ENCODE data around the gene PLAC1.

The PLAC1 gene

GRCh38 chrX:134626434-134626833 lies 31.8 kb downstream of the PLAC1 start:
- no peak overlapping the region for H3K4me3 Mint-ChIP-seq
- H3K27ac Mint-ChIP-seq, result no peak overlapping the region
- H3K27me3 Mint-ChIP-seq, result no peaks in the 10 kb centered on the region
- H3K4me1 Mint-ChIP-seq (ENCODE audit: low read depth), result no peaks in the 10 kb centered on the region
- no peaks in the 10 kb centered on the region for H3K36me3 Mint-ChIP-seq
- H3K9me3 Mint-ChIP-seq (ENCODE audit: low read depth), result no peaks in the 10 kb centered on the region

- no peaks in the 10 kb centered on the region for H3K36me3 Mint-ChIP-seq
- no peaks in the 10 kb centered on the region for H3K9me3 Mint-ChIP-seq (ENCODE audit: low read depth)
- no peak overlapping the region for H3K4me3 Mint-ChIP-seq
- H3K27me3 Mint-ChIP-seq, result no peaks in the 10 kb centered on the region
- H3K4me1 Mint-ChIP-seq (ENCODE audit: low read depth), result no peaks in the 10 kb centered on the region
- no peak overlapping the region for H3K27ac Mint-ChIP-seq
Observed at GRCh38 chrX:134625315-134625718, 33.0 kb downstream of the PLAC1 start.

- H3K27ac Mint-ChIP-seq, result no peak overlapping the region
- no peaks in the 10 kb centered on the region for H3K9me3 Mint-ChIP-seq (ENCODE audit: low read depth)
Observed at GRCh38 chrX:134624046-134624430, 34.2 kb downstream of the PLAC1 start.

GRCh38 chrX:134623293-134624045 lies 34.8 kb downstream of the PLAC1 start:
- Mint-ChIP-seq H3K4me1 (ENCODE audit: low read depth) (no peaks in the 10 kb centered on the region), H3K36me3 (no peaks in the 10 kb centered on the region), H3K9me3 (ENCODE audit: low read depth) (no peaks in the 10 kb centered on the region), H3K27ac (no peak overlapping the region), H3K27me3 (no peaks in the 10 kb centered on the region), H3K4me3 (no peak overlapping the region)

More at GRCh38 chrX:134624046-134624430, 34.2 kb downstream of the PLAC1 start:
- Mint-ChIP-seq H3K27me3 (no peaks in the 10 kb centered on the region), H3K36me3 (no peaks in the 10 kb centered on the region), H3K4me3 (no peak overlapping the region), H3K4me1 (ENCODE audit: low read depth) (no peaks in the 10 kb centered on the region)

- Mint-ChIP-seq H3K27me3 (no peaks in the 10 kb centered on the region), H3K36me3 (no peaks in the 10 kb centered on the region), H3K4me3 (no peak overlapping the region)
Observed at GRCh38 chrX:134622813-134623185, 35.5 kb downstream of the PLAC1 start.

GRCh38 chrX:134622056-134622812 lies 36.0 kb downstream of the PLAC1 start:
- Mint-ChIP-seq H3K4me1 (ENCODE audit: low read depth) (no peaks in the 10 kb centered on the region), H3K4me3 (no peak overlapping the region), H3K27ac (no peak overlapping the region), H3K9me3 (ENCODE audit: low read depth) (no peaks in the 10 kb centered on the region), H3K36me3 (no peaks in the 10 kb centered on the region), H3K27me3 (no peaks in the 10 kb centered on the region)

More at GRCh38 chrX:134622813-134623185, 35.5 kb downstream of the PLAC1 start:
- no peaks in the 10 kb centered on the region for H3K9me3 Mint-ChIP-seq (ENCODE audit: low read depth)
- no peaks in the 10 kb centered on the region for H3K4me1 Mint-ChIP-seq (ENCODE audit: low read depth)
- H3K27ac Mint-ChIP-seq, result no peak overlapping the region

GRCh38 chrX:134619838-134620237 lies 38.4 kb downstream of the PLAC1 start:
- Mint-ChIP-seq H3K27ac (no peak overlapping the region), H3K4me1 (ENCODE audit: low read depth) (no peaks in the 10 kb centered on the region), H3K4me3 (no peak overlapping the region), H3K9me3 (ENCODE audit: low read depth) (no peaks in the 10 kb centered on the region), H3K27me3 (no peaks in the 10 kb centered on the region), H3K36me3 (no peaks in the 10 kb centered on the region)

GRCh38 chrX:134613396-134613795 lies 44.9 kb downstream of the PLAC1 start:
- H3K4me1 Mint-ChIP-seq (ENCODE audit: low read depth), result no peaks in the 10 kb centered on the region
- no peaks in the 10 kb centered on the region for H3K9me3 Mint-ChIP-seq (ENCODE audit: low read depth)
- no peaks in the 10 kb centered on the region for H3K27me3 Mint-ChIP-seq
- H3K4me3 Mint-ChIP-seq, result no peak overlapping the region
- no peak overlapping the region for H3K27ac Mint-ChIP-seq
- no peaks in the 10 kb centered on the region for H3K36me3 Mint-ChIP-seq

GRCh38 chrX:134608153-134608552 lies 50.1 kb downstream of the PLAC1 start:
- no peak overlapping the region for H3K27ac Mint-ChIP-seq
- H3K4me1 Mint-ChIP-seq (ENCODE audit: low read depth), result no peaks in the 10 kb centered on the region
- H3K36me3 Mint-ChIP-seq, result no peaks in the 10 kb centered on the region
- no peak overlapping the region for H3K4me3 Mint-ChIP-seq
- no peaks in the 10 kb centered on the region for H3K9me3 Mint-ChIP-seq (ENCODE audit: low read depth)
- H3K27me3 Mint-ChIP-seq, result no peaks in the 10 kb centered on the region

- no peak overlapping the region for H3K27ac Mint-ChIP-seq
- H3K9me3 Mint-ChIP-seq (ENCODE audit: low read depth), result no peaks in the 10 kb centered on the region
- no peak overlapping the region for H3K4me3 Mint-ChIP-seq
- peaks cover 1% of the 10 kb centered on the region for H3K27me3 Mint-ChIP-seq
- H3K4me1 Mint-ChIP-seq (ENCODE audit: low read depth), result no peaks in the 10 kb centered on the region
- peaks cover 1% of the 10 kb centered on the region for H3K36me3 Mint-ChIP-seq
Observed at GRCh38 chrX:134607523-134607922, 50.7 kb downstream of the PLAC1 start.

GRCh38 chrX:134604701-134605311 lies 53.5 kb downstream of the PLAC1 start:
- Mint-ChIP-seq H3K36me3 (peaks cover 2% of the 10 kb centered on the region), H3K27me3 (peaks cover 1% of the 10 kb centered on the region), H3K4me3 (no peak overlapping the region), H3K9me3 (ENCODE audit: low read depth) (no peaks in the 10 kb centered on the region), H3K27ac (no peak overlapping the region), H3K4me1 (ENCODE audit: low read depth) (no peaks in the 10 kb centered on the region)

- Mint-ChIP-seq H3K9me3 (ENCODE audit: low read depth) (no peaks in the 10 kb centered on the region), H3K27ac (no peak overlapping the region), H3K36me3 (peaks cover 2% of the 10 kb centered on the region), H3K27me3 (peaks cover 1% of the 10 kb centered on the region), H3K4me1 (ENCODE audit: low read depth) (peaks cover 5% of the 10 kb centered on the region), H3K4me3 (no peak overlapping the region)
Observed at GRCh38 chrX:134603806-134604700, 54.2 kb downstream of the PLAC1 start.

- peaks cover 7% of the 10 kb centered on the region for H3K4me1 Mint-ChIP-seq (ENCODE audit: low read depth)
- H3K27ac Mint-ChIP-seq, result no peak overlapping the region
- no peak overlapping the region for H3K4me3 Mint-ChIP-seq
- H3K36me3 Mint-ChIP-seq, result peaks cover 2% of the 10 kb centered on the region
- no peaks in the 10 kb centered on the region for H3K9me3 Mint-ChIP-seq (ENCODE audit: low read depth)
- H3K27me3 Mint-ChIP-seq, result peaks cover 4% of the 10 kb centered on the region
Observed at GRCh38 chrX:134602410-134602809, 55.9 kb downstream of the PLAC1 start.

- Mint-ChIP-seq H3K4me1 (ENCODE audit: low read depth) (peaks cover 7% of the 10 kb centered on the region), H3K36me3 (peaks cover 2% of the 10 kb centered on the region), H3K4me3 (no peak overlapping the region), H3K27ac (no peak overlapping the region), H3K27me3 (peaks cover 9% of the 10 kb centered on the region), H3K9me3 (ENCODE audit: low read depth) (no peaks in the 10 kb centered on the region)
Observed at GRCh38 chrX:134601240-134601765, 57.0 kb downstream of the PLAC1 start.

Measured in activated naive CD8-positive, alpha-beta T cell (primary cell).